SK-N-DZ (cell line): ENCODE measurements around the gene GALNTL6.
A peak's percentile ranks its signal among the peaks of the same experiment; 100 is the strongest.

ENCODE experiments used
- DNase-seq: peaks from one replicate; pipeline ENCODE4 v3.0.0-alpha.2; 2015; ENCODE audit warnings: low spot score

Gene GALNTL6

DNA sequence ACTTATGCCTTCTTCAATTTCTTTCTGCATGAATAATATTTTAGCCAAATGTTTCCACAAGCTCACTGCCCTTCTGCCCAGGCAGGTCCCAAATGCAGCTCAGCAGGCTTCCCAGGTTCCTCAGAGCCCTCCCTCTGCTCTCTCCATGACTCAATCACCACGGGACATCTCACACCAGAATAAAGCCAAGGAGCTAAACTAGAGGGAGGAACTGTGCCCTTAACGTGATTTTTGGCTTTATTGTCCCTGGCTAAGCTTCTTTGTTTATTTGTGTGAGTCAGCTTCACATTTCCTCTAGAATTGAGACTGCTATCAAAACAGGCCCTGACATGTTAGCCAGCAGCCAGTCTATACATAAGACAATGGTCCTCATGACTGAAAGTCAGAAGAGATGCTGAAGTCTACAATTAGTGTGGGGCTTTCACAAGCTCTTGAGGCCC lies 1169.0 kb downstream of the GALNTL6 start:
- DNase-seq = no peak

DNA sequence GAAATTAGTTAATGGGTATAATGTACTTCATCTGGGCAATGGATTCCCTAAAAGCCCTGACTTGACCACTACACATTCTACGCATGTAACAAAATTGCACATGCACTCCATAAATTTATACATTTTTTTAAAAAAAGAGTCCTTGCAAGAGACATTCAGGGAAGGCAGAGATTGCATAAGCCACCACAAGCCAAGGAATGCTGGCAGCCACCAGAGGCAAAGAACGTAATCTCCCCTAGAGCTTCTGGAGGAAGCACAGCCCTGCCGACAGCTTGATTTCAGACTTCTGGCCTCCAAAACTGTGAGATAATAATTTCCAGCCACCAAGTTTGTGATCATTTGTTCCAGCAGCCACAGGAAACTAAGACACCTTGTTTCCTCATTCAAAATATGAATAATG lies 1169.8 kb downstream of the GALNTL6 start:
- no peak for DNase-seq

DNA sequence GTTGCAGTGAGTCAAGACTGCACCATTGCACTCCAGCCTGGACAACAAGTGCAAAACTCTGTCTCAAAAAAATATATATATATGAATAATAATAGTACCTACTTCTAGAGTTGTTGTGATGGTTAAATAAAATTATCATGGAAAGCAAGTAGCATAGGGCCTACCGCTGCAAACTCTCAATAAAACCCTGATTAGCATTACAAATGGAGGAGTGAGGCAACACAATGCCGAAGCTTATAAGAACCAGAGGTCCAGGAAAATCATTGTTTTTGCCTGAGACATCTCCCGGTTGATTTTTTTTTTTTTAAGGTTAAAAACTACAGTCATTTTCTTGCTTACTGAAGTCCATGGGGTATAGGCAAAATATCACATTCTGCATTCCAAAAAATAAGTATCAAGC lies 1170.4 kb downstream of the GALNTL6 start:
- no peak for DNase-seq

DNA sequence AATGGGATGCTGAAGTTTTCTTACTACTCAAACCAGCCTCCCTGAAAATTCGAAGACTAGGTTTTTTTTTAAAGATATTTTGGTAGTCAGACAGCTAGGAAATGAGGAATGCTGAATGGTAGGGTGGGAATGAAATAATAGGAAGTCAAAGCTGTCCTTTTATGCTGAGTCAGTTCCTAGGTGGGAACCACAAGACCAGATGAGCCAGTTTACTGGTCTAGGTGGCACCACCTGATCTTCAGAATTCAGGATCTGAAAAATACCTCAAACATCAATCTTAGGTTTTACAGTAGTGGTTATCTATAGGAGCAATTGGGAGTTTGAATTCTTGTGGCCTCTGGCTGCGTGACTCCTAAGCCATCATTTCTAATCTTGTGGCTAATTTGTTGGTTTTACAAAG lies 1172.3 kb downstream of the GALNTL6 start:
- no peak for DNase-seq

DNA sequence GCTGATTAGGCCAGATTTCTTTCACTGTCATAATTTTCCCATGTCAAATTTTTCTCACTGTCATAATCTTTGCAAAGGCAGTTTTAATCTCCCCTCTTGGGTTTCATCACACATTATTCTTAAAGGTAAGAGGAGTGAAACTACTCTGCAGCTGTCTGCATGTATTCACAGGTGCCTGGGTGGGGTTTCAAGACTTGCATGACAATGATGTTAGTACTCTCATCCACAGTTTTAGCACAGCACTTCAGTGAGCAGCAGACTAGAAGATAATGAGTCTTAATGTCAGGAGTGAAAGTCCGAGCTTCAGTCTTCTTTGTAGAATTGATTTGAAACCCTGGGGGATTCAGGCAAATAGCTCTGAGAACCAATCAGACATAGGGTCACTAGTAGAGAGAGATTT lies 1172.9 kb downstream of the GALNTL6 start:
- DNase-seq = no peak

DNA sequence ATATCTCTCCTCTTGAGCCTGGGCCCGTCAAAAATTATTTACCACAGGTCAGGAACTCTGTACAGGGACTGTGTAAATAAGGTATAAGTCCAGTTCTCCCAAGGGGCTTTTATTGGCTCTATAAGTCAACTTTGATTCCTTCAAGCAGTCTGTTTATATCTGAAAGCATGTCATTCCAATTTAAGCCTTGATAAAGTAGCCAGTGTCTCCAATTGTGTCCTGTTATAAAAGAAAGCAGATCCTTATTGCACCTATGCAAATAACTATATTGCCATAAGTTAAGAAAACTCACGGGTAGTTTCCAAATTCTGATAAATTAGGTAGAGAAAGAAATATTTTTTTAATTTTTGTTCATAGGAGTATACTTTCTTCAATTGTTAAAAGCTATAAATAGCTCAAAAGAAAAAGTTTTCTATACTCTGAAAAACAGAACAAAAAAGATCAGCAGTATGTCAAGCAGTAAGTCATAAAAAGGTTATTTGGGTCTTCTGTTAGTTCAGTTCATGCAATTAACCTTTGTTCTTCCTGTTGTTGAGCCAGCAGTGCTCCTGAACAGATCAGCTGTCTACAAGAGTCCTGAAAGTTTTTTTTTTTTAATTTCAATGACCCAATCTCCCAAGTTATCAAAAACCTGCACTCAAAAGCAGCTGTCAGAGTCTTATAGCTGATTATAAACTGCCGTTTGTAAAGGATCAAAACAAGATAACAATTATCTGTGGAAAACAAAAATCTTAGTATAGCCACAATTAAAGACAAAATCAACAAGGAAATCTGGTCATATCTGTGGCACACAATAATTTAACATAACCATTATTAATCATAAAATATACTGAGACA lies 1177.0 kb downstream of the GALNTL6 start:
- no peak for DNase-seq

DNA sequence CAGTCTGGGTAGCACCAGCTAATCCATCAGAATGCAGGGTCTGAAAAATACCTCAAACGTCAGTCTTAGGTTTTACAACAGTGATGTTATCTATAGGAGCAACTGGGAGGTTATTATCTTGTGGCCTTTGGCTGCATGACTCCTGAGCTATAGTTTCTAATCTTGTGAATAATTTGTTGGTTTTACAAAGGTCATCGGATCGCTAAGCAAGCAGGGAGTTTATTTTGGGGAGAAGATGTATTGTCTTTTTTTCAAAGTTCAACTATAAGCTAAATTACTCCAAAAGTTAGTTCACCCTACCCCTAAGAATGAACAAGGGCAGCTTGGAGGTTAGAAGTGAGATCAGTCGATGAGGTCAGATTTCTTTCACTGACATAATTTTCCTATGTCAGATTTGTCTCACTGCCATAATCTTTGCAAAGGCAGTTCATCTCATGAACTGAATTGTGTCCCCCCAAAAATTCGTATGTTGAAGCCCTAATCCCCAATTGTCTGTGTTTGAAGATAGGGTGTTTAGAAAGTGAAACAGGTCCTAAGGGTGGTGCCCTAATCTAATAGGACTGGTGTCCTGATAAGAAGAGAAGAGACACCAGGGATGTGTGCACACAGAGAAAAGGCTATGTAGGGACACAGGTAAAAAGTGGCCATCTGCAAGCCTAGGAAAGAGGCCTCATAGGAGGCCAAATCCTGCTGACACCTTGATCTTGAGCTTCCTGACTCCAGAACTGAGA lies 1179.6 kb downstream of the GALNTL6 start:
- DNase-seq = no peak

DNA sequence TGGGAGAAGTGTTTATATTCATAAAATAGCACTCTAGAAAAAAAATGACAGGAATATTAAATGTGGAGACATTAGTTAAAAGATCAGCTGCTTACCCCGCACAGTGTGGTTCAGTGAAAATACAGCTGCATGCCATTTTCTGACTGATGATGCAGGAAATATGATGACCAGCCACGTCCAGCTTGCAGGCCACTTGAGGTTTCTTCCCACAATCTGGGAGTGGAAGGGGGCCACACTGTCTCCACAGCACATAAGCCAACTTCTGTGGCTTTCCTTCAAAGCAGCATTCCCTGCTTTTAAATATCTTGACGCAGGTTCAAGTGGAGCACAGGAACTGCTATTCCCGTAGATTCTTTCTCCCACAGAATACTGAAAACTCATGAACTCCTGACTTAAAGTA lies 1182.0 kb downstream of the GALNTL6 start:
- no peak for DNase-seq

DNA sequence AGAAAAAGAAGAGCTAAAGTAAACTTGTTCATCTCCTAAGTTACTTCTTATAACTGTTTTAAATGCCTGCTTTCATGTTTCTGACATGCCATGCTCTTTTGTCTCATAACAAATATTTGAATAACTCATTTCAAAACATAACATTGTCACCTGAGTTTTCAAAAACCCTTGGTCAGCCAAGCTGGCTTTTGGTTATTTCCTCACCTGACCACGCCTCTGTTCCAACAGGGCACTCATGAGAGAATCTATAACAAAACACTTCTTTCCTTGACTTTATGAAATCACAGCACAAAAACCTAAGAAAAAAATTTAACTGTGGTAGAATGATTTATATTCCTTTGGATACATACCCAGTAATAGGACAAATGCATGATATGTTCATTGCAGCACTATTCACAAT lies 1182.5 kb downstream of the GALNTL6 start:
- no peak for DNase-seq

DNA sequence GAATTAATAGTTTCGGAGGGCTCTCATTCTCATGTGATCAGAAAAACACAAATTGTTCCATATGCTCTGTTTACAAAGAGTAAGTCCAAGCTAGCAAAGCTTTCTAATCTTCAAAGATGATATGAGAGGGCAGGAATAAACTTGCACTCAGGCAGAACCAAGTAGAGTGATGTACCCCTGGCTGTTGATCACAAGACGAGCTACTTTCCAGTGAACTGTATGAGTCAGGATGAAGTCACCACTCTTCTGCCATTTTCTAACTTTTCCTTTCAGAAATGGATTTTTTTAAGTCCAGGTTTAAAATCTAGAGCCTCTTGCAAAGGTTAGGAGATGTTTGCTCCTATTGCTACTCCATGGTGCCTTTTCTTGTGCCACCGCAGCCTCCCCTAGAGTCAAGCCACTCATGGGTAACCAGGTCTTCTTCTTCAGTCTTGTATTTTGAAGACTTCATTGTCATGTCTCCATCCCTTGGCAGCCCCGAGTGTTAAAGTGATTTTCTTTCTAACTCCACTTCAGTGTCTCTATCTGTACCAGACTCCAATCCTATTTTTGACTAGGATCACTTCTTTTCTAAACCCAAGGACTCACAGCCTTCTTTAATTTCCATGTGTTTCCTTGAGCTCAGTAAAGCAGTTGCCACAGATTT lies 1183.5 kb downstream of the GALNTL6 start:
- no peak for DNase-seq

DNA sequence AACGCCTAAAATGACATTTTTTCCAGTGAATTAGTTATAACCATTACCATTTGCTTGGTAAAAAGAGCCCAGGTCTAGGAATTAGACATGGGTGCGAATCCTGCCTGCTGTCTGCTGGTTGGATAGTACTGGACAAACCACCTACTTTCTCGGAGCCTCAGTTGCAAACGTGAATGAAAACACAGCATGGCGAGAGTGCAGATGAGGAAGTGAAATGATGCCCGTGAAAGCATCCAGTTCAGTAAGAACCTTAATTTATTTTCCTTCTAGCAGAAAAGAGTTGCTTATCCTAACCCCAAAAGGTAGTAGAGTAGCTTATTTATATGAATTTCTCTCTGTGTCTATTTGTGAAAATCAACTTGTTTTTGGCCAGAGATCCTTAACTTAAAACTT lies 1184.0 kb downstream of the GALNTL6 start:
- no peak for DNase-seq

DNA sequence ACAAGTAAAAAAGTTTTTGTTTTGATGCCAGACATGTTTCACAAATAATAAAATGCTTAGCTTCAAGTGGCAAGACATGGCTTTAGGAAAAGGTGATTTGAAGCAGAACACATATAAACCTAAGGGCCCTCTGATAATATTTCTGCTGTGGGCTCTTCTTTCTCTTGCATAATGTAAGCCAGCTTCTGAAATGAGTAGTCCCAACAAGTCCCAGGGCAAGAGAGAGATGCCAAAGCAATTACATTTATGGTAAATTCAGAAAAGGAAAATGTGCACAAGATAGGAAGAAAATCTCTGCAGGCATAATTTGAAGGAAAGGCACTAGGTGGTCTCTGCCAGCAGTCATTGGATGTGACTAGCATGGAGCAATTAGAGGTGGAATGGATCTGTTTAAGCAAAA lies 1184.7 kb downstream of the GALNTL6 start:
- no peak for DNase-seq

DNA sequence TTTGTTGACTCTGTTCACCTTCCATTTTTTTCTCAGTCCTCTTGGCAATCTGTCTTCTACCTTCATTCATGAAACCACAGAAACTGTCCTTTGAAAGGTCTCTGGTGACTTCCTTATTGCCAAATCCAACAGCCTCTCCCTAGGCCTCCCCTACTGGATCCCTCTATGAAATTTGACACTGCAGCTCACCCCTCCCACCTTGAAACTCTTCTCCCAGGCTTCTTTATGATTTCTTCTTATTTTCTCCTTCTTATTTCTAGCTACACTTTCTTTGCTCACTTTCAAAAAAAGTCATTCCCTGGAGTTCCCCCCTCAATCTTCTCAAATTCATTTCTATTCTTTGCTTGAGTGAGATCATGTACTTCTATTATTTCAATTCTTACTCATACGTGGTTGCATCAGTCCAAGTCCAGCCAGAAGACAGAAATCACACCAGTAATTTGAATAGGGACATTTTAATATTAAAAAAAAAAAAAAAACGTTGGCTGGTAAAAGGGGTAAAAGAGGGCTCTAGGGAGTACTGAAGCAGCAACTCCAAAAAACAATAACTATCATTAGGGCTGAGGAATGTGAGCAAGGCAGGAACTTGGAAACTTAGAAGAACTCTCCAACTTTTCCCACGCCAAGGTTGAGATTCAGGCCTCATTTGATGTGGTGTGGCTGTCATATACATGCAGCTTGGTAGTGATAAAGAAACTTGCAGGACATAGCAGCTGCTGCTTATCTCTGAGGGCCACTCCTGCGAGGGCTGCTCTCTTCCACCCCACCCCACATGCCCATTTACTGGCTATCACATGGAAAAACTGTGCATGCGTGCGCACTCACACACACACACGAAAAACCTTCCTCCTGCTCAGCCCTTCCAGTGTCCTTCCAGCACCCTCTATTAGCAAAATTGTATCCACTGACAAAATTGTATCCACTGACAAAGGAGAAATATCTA lies 1185.6 kb downstream of the GALNTL6 start:
- DNase-seq = no peak

DNA sequence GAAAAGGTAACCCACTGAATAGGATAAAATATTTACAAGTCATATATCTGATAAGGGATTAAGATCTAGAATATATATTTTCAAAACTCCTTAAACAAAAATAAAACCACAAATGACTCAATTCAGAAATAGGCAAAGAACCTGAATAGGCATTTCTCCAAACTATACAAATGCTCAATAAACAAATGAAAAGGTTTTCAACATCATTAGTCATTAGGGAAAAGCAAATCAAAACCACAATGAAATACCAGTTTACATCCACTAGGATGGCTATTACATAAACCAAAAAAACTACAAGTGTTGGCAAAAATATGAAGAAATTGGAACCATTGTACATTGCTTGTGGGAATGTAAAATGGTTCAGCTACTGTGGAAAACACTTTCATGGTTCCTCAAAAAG lies 1188.4 kb downstream of the GALNTL6 start:
- DNase-seq = no peak

DNA sequence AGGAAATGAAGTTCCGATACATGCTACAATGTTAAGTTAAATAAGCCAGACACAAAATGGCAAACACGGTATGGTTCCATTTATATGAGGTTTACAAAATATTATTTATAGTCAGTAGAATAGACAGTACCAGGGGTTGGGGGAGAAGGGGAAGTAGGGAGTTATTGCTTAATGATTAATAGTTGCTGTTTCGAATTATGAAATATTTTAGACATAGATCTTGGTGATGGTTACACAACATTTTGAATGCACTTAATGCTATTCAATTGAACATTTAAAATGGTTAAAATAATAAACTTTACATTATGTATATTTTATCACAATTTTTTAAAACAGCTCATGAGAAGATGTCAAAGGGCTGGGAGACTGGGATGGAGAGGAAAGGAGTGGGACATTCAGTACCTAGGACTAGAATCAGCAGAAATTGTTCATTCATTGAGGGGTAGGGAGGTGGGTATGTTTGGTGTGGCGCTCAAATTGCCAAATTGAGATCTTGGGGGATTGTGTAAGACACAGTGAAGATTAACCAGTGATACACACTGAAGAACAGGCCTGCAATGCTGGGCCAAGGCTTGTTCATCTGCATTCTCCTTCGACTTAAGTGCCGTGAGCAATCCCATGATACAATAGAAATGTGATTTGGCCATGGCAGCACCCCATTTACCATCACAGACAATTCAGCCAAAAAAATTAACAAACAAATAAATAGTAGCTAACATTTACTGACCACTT lies 1189.8 kb downstream of the GALNTL6 start:
- DNase-seq = no peak

DNA sequence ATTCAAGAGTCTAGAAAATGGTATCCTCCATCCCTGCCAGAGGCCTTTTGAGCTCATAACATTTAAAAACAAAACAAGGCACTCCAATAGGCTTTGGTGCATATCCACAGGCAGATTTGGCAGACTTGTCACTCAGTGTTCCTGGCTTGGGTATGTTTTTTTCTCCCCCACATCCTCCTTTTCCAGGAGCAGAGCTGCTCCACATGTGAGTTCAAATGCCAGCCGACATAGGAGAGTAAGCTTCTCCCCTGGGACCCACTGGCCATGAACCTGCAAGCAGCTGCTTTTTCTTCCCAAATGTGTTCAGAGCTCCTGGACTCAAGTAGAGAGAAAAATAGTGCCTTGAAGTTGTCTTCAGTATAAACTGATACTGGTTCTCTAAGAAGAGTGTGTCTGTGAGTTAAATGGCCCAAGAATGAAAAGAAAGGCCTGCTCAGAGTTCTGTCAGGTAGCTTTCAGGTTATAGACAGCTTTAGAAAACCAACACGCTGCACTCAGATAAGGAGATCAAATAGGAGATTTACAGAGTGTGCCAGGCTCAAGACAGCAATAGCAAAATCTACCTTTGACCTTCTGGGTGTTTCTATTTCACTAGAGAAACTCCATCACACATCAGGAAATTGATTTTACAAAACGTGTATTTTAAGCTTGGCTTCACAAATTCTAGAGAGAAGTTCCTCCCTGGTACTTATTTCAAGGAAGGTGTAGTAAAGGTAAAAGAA lies 1192.9 kb downstream of the GALNTL6 start:
- DNase-seq = peak; percentile 39

DNA sequence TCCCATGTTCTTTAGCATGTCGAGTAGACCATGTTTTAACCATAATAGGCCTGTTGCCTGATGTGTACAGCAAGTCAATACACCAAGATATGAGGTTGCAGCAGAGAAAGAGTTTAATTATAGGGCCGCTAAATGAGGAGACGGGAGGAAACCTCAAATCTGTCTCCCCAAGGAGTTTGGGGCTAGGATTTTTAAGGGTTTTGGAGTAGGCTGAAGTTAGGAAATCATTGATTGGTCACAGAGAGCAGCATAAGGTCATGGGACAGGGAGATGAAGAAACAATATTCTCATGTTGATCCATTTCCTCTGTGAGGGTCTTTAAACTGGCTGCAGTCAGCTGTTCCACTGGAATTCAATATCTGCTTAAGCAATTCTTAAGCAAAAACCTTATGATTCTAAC lies 1195.2 kb downstream of the GALNTL6 start:
- no peak for DNase-seq

DNA sequence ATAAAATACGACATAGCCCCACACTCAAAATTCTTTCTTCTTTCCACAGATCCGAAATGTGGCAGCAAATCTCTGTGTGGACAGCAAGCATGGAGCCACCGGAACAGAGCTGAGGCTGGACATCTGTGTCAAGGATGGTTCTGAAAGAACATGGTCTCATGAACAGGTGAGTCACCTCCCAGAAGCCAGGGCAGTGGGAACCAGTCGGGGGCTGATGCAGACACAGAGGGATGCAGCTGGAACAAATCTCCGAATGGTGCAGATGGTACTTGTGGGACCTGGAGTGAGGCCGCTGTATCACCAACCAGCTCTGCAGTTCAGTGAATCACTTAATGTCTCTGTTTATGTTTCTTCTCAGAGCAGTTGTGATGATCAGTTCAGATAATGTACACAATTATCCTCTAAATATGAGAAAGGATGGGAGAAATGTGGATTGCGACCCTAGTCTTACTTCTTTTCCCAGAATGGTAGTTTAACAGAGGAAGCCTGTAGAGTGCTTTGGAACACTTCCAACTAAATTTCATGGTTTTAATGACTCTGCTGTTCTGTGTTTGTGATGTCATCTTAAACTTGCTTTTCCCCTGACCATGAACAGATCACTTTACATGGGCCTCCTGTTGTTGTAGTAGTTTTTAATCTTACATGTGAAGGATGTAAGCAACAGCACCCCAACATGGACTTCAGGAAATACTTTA lies 1196.1 kb downstream of the GALNTL6 start:
- peak; percentile 60 for DNase-seq

DNA sequence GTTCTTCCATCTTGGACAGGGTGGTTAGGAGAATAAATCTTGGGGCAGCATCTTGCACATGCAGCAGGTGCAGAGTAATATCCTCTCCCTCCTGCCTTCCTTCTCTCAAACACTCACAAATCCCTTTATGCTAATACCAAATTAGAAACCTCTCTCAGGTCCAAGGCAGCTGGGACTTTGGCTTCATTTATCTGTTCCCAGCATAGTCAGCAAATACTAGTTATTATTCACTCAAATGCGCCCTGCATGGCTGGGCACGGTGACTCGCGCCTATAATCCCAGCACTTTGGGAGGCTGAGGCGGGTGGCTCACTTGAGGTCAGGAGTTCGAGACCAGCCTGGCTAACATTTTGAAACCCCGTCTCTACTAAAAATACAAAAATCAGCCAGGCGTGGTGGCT lies 1199.4 kb downstream of the GALNTL6 start:
- no peak for DNase-seq
